ENCODE data around the gene AGR2. TPM values are rescaled to one million over a fixed set of nuclear protein-coding genes. Genes with fewer than 3 reads are reported as not detected.

AGR2 gene
- total RNA-seq, 1 donor from 2014 or later, result not detected

DNA sequence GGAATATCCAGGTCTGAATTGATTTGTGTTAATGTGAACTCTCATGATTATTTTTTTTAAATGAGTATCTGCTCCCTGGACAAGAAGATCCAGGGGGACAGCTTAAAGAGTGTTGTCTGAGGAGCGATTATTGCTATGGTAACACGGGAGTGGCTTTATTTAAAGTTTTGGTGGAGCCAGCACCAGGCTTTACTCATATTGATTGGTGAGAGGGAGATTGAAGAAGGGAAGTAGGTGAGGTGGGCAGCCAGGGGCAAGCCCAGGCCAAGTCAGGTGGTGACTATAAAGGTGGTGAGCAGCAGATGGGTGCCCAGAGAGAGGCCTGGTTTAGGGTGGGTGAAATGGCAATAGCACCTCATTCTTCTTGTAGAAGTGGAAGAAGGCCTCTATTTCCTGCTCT lies 10.2 kb upstream of the AGR2 start:
- H4K20me1 ChIP-seq (ENCODE audit: insufficient read depth, low read length), result no peaks in the 10 kb centered on the region
- Mint-ChIP-seq H3K36me3 (ENCODE audit: low read depth, unreplicated experiment) (no peaks in the 10 kb centered on the region), H3K4me3 (ENCODE audit: unreplicated experiment) (no peak overlapping the region), H3K9me3 (ENCODE audit: unreplicated experiment) (no peaks in the 10 kb centered on the region), H3K27me3 (ENCODE audit: low read depth, unreplicated experiment) (peaks cover 5% of the 10 kb centered on the region), H3K4me1 (ENCODE audit: low read depth, unreplicated experiment) (peaks cover 20% of the 10 kb centered on the region), H3K27ac (ENCODE audit: unreplicated experiment) (no peak overlapping the region)
- FAIRE-seq (no peak), DNase-seq (ENCODE audit: low read depth) (no peak)
- H2AFZ ChIP-seq (ENCODE audit: low read depth, low read length), result no peak overlapping the region
- no peak overlapping the region for H3K4me2 ChIP-seq (ENCODE audit: low read length)
- H3K27me3 ChIP-seq (ENCODE audit: insufficient read depth, low read length), result no peaks in the 10 kb centered on the region
- TF ChIP-seq, protein P1, sequence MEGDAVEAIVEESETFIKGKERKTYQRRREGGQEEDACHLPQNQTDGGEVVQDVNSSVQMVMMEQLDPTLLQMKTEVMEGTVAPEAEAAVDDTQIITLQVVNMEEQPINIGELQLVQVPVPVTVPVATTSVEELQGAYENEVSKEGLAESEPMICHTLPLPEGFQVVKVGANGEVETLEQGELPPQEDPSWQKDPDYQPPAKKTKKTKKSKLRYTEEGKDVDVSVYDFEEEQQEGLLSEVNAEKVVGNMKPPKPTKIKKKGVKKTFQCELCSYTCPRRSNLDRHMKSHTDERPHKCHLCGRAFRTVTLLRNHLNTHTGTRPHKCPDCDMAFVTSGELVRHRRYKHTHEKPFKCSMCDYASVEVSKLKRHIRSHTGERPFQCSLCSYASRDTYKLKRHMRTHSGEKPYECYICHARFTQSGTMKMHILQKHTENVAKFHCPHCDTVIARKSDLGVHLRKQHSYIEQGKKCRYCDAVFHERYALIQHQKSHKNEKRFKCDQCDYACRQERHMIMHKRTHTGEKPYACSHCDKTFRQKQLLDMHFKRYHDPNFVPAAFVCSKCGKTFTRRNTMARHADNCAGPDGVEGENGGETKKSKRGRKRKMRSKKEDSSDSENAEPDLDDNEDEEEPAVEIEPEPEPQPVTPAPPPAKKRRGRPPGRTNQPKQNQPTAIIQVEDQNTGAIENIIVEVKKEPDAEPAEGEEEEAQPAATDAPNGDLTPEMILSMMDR (IDR thresholded peaks at IDR 0.05; ENCODE audit: insufficient read depth, low read depth, low read length), result no peak
- no peak for TF ChIP-seq EZH2 (IDR thresholded peaks at IDR 0.05; ENCODE audit: insufficient read depth, low read length)
- no peaks in the 10 kb centered on the region for H3K79me2 ChIP-seq (ENCODE audit: insufficient read depth, low read length)
- H3K27ac ChIP-seq (ENCODE audit: low read depth, low read length), result no peak overlapping the region
- no peaks in the 10 kb centered on the region for H3K36me3 ChIP-seq (ENCODE audit: insufficient read depth, low read length)
- no peaks in the 10 kb centered on the region for H3K4me1 ChIP-seq (ENCODE audit: insufficient read depth, low read length)
- H3K9me3 ChIP-seq (ENCODE audit: insufficient read depth, low read depth, low read length), result no peaks in the 10 kb centered on the region
- H3K4me3 ChIP-seq (ENCODE audit: insufficient read depth, low read depth, low read length), result no peak overlapping the region
- no peak overlapping the region for H3K9ac ChIP-seq (ENCODE audit: low read length)

DNA sequence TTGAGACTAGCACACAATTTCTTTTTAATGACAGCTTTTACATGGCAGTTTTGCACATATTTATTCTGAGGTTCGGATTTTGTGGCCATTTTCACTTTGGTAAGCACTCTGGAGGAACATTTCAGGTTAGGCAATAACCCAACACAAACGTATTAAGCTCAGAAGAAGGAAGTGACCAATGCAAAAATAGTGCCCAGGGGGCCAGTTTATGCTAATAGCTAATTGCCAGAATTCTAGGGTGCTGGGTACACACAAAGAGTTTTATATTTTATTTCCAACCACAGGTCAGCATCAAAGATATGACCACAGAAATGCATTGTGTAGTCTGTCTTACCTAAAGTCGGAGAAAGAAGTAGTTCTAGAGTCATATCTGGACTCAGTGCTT lies 8.4 kb upstream of the AGR2 start:
- Histone ChIP-seq H2AFZ (ENCODE audit: low read depth, low read length) (no peak overlapping the region), H3K9me3 (ENCODE audit: insufficient read depth, low read depth, low read length) (no peaks in the 10 kb centered on the region), H3K4me3 (ENCODE audit: insufficient read depth, low read depth, low read length) (no peak overlapping the region), H3K79me2 (ENCODE audit: insufficient read depth, low read length) (no peaks in the 10 kb centered on the region), H3K27ac (ENCODE audit: low read depth, low read length) (no peak overlapping the region), H3K27me3 (ENCODE audit: insufficient read depth, low read length) (no peaks in the 10 kb centered on the region), H4K20me1 (ENCODE audit: insufficient read depth, low read length) (no peaks in the 10 kb centered on the region), H3K9ac (ENCODE audit: low read length) (no peak overlapping the region), H3K36me3 (ENCODE audit: insufficient read depth, low read length) (no peaks in the 10 kb centered on the region), H3K4me2 (ENCODE audit: low read length) (no peak overlapping the region), H3K4me1 (ENCODE audit: insufficient read depth, low read length) (no peaks in the 10 kb centered on the region)
- no peaks in the 10 kb centered on the region for H3K36me3 Mint-ChIP-seq (ENCODE audit: low read depth, unreplicated experiment)
- no peak overlapping the region for H3K4me3 Mint-ChIP-seq (ENCODE audit: unreplicated experiment)
- H3K4me1 Mint-ChIP-seq (ENCODE audit: low read depth, unreplicated experiment), result peaks cover 19% of the 10 kb centered on the region
- FAIRE-seq (no peak), DNase-seq (ENCODE audit: low read depth) (no peak)
- H3K9me3 Mint-ChIP-seq (ENCODE audit: unreplicated experiment), result no peaks in the 10 kb centered on the region
- no peak for TF ChIP-seq EZH2 (IDR thresholded peaks at IDR 0.05; ENCODE audit: insufficient read depth, low read length)
- TF ChIP-seq, protein P1 (IDR thresholded peaks at IDR 0.05; ENCODE audit: insufficient read depth, low read depth, low read length), result no peak
- H3K27me3 Mint-ChIP-seq (ENCODE audit: low read depth, unreplicated experiment), result peaks cover 5% of the 10 kb centered on the region
- H3K27ac Mint-ChIP-seq (ENCODE audit: unreplicated experiment), result no peak overlapping the region

DNA sequence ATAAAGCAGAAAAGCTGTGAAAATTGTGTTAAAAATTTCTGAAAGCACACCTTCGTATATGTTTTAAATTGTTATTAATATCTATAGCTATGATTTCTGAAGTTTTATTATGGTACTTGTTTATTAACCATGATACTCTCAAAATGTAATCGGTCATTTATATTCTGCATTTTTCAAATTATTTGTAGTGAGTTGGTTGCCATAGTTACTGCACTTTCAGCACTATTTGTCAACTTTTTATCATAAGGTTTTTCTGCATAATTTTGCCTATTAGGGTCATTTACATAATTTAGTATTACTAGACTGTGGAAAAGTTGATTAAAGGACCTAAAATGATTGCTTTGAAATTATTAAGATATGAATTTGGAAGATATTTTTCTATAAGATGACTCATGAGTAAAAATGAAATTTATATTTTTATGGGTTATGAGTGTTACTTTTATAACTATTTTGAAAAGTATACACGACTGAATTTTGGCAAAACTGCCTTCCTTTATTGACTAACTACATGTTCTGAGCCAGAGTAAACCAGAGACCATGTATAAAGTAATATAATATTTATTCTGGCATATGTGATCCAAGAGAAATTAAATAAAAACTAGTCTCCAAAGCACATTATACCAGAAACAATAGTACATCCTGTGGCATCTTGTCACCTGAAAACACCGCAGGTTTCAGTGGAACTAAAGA lies 7.9 kb upstream of the AGR2 start:
- Mint-ChIP-seq H3K36me3 (ENCODE audit: low read depth, unreplicated experiment) (no peaks in the 10 kb centered on the region), H3K27me3 (ENCODE audit: low read depth, unreplicated experiment) (peaks cover 5% of the 10 kb centered on the region), H3K4me1 (ENCODE audit: low read depth, unreplicated experiment) (peaks cover 14% of the 10 kb centered on the region), H3K4me3 (ENCODE audit: unreplicated experiment) (no peak overlapping the region), H3K27ac (ENCODE audit: unreplicated experiment) (no peak overlapping the region), H3K9me3 (ENCODE audit: unreplicated experiment) (no peaks in the 10 kb centered on the region)
- DNase-seq (ENCODE audit: low read depth), result no peak
- Histone ChIP-seq H4K20me1 (ENCODE audit: insufficient read depth, low read length) (no peaks in the 10 kb centered on the region), H3K4me1 (ENCODE audit: insufficient read depth, low read length) (no peaks in the 10 kb centered on the region), H3K9ac (ENCODE audit: low read length) (no peak overlapping the region), H3K79me2 (ENCODE audit: insufficient read depth, low read length) (no peaks in the 10 kb centered on the region), H3K27me3 (ENCODE audit: insufficient read depth, low read length) (no peaks in the 10 kb centered on the region), H3K4me3 (ENCODE audit: insufficient read depth, low read depth, low read length) (no peak overlapping the region), H3K4me2 (ENCODE audit: low read length) (no peak overlapping the region), H3K9me3 (ENCODE audit: insufficient read depth, low read depth, low read length) (no peaks in the 10 kb centered on the region), H3K36me3 (ENCODE audit: insufficient read depth, low read length) (no peaks in the 10 kb centered on the region), H3K27ac (ENCODE audit: low read depth, low read length) (no peak overlapping the region), H2AFZ (ENCODE audit: low read depth, low read length) (no peak overlapping the region)
- TF ChIP-seq EZH2 (IDR thresholded peaks at IDR 0.05; ENCODE audit: insufficient read depth, low read length), result no peak
- TF ChIP-seq, protein P1 (IDR thresholded peaks at IDR 0.05; ENCODE audit: insufficient read depth, low read depth, low read length), result no peak
- no peak for FAIRE-seq
